Osteoblast (primary cell): ENCODE measurements around the gene EPHA8. TPM values are rescaled to one million over a fixed set of nuclear protein-coding genes. Genes with fewer than 3 reads are reported as not detected.
A peak's percentile ranks its signal among the peaks of the same experiment; 100 is the strongest.

ENCODE experiments used
- DNase-seq: peaks from one replicate; pipeline ENCODE4 v3.0.0; 2011; ENCODE audit warnings: low spot score, mixed read lengths; ENCODE audit not compliant: insufficient read length; ENCODE audit errors: missing footprints
- H2AFZ ChIP-seq: 2 replicates; pipeline ENCODE4 v1.6.0; 2011; ENCODE audit warnings: mild to moderate bottlenecking, low read length
- H3K27ac ChIP-seq: 2 replicates; pipeline ENCODE4 v1.5.1; 2011; ENCODE audit warnings: mild to moderate bottlenecking, low read depth, low read length, moderate library complexity
- H3K27me3 ChIP-seq: 2 replicates; pipeline ENCODE4 v1.6.0; 2012; ENCODE audit warnings: mild to moderate bottlenecking, control low read depth, inconsistent platforms, low read length, moderate library complexity; ENCODE audit not compliant: insufficient read depth
- H3K36me3 ChIP-seq: 2 replicates; pipeline ENCODE4 v1.5.1; 2011; ENCODE audit warnings: mild to moderate bottlenecking, low read length, control low read depth, moderate library complexity; ENCODE audit not compliant: insufficient read depth
- H3K4me1 ChIP-seq: 2 replicates; pipeline ENCODE4 v1.5.1; 2011; ENCODE audit warnings: mild to moderate bottlenecking, low read length, control low read depth, moderate library complexity; ENCODE audit not compliant: insufficient read depth
- H3K4me2 ChIP-seq: 2 replicates; pipeline ENCODE4 v1.6.0; 2011; ENCODE audit warnings: mild to moderate bottlenecking, low read length; ENCODE audit not compliant: insufficient read depth
- H3K4me3 ChIP-seq: fragments of 200-600 bp; sonication (generic); 3 replicates; pipeline ENCODE4 v1.5.1; 2012; ENCODE audit warnings: mild to moderate bottlenecking, low read length, inconsistent platforms; ENCODE audit not compliant: insufficient read depth
- H3K79me2 ChIP-seq: 2 replicates; pipeline ENCODE4 v1.6.0; 2012; ENCODE audit warnings: mild to moderate bottlenecking, low read length, control low read depth, inconsistent platforms; ENCODE audit not compliant: insufficient read depth
- H3K9me3 ChIP-seq: 2 replicates; pipeline ENCODE4 v1.5.1; 2011; ENCODE audit warnings: low read depth, low read length, control low read depth
- H4K20me1 ChIP-seq: 2 replicates; pipeline ENCODE4 v1.6.0; 2012; ENCODE audit warnings: mild to moderate bottlenecking, low read length, control low read depth; ENCODE audit not compliant: insufficient read depth
- CTCF ChIP-seq: IDR thresholded peaks from 2 replicates; pipeline ENCODE4 v1.5.1; 2011; ENCODE audit warnings: mild to moderate bottlenecking, low read depth, low read length, moderate library complexity; ENCODE audit errors: extremely low read depth
- total RNA-seq: library from RNA; depleted of rRNA; stranded (reverse); fragments of >200 nt; gene quantifications from 2 replicates; pipeline ENCODE4 v1.2.3, GENCODE V29; 2012

Gene EPHA8
- total RNA-seq, 1 donor, result not detected

GRCh38 chr1:22628698-22629444 lies 65.6 kb downstream of the EPHA8 start:
- H3K79me2 ChIP-seq, result no peaks in the 10 kb centered on the region
- H3K4me3 ChIP-seq, result no peak overlapping the region
- no peaks in the 10 kb centered on the region for H3K9me3 ChIP-seq
- no peak overlapping the region for H3K4me2 ChIP-seq
- no peak for TF ChIP-seq CTCF
- H3K27ac ChIP-seq, result no peak overlapping the region
- H4K20me1 ChIP-seq, result no peaks in the 10 kb centered on the region
- no peaks in the 10 kb centered on the region for H3K4me1 ChIP-seq
- H3K27me3 ChIP-seq, result peaks cover 27% of the 10 kb centered on the region
- no peaks in the 10 kb centered on the region for H3K36me3 ChIP-seq
- peak; percentile 49 for DNase-seq
- no peak overlapping the region for H2AFZ ChIP-seq

- Histone ChIP-seq H3K4me2 (no peak overlapping the region), H3K27me3 (peaks cover 29% of the 10 kb centered on the region), H3K4me3 (no peak overlapping the region), H3K27ac (no peak overlapping the region), H2AFZ (no peak overlapping the region), H3K4me1 (no peaks in the 10 kb centered on the region), H4K20me1 (no peaks in the 10 kb centered on the region), H3K79me2 (no peaks in the 10 kb centered on the region), H3K9me3 (no peaks in the 10 kb centered on the region), H3K36me3 (no peaks in the 10 kb centered on the region)
- peak; percentile 26 for DNase-seq
- TF ChIP-seq CTCF, result no peak
These were observed 66.6 kb downstream of the EPHA8 start for GRCh38 chr1:22629886-22630285.

- no peak for TF ChIP-seq CTCF
- H3K4me1 ChIP-seq, result no peaks in the 10 kb centered on the region
- peaks cover 25% of the 10 kb centered on the region for H3K27me3 ChIP-seq
- peak; percentile 76 for DNase-seq
- H3K4me2 ChIP-seq, result no peak overlapping the region
- H3K27ac ChIP-seq, result no peak overlapping the region
- H3K9me3 ChIP-seq, result no peaks in the 10 kb centered on the region
- H4K20me1 ChIP-seq, result no peaks in the 10 kb centered on the region
- H3K79me2 ChIP-seq, result no peaks in the 10 kb centered on the region
- H3K36me3 ChIP-seq, result no peaks in the 10 kb centered on the region
- no peak overlapping the region for H2AFZ ChIP-seq
- H3K4me3 ChIP-seq, result no peak overlapping the region
These were observed 70.6 kb downstream of the EPHA8 start for GRCh38 chr1:22633697-22634463.

GRCh38 chr1:22635436-22635835 lies 72.1 kb downstream of the EPHA8 start:
- H3K27me3 ChIP-seq, result peaks cover 21% of the 10 kb centered on the region
- DNase-seq, result peak; percentile 44
- no peak overlapping the region for H2AFZ ChIP-seq
- no peaks in the 10 kb centered on the region for H4K20me1 ChIP-seq
- no peak overlapping the region for H3K4me3 ChIP-seq
- no peaks in the 10 kb centered on the region for H3K79me2 ChIP-seq
- H3K36me3 ChIP-seq, result no peaks in the 10 kb centered on the region
- H3K4me1 ChIP-seq, result no peaks in the 10 kb centered on the region
- no peaks in the 10 kb centered on the region for H3K9me3 ChIP-seq
- H3K27ac ChIP-seq, result no peak overlapping the region
- TF ChIP-seq CTCF, result no peak
- no peak overlapping the region for H3K4me2 ChIP-seq
